ENCODE data around the gene UPK3BL2.
A peak's percentile ranks its signal among the peaks of the same experiment; 100 is the strongest.
"Not testable (repeated sequence)": the region's sequence is repeated elsewhere in the genome, so short reads cannot be mapped to it uniquely, and the experiment has no call there.

The UPK3BL2 gene

GRCh38 chr7:102543596-102543995, at the start of gene UPK3BL2:
Gene UPK3BL2, minus strand, starts transcription at chr7:102543696. Its CDS starts 60 bp downstream, at chr7:102543636.
- not testable (repeated sequence) for H3K4me3 ChIP-seq (ENCODE audit: low read depth, low read length); DNase-seq (ENCODE audit: low read depth)

- not testable (repeated sequence) for DNase-seq (ENCODE audit: low read depth); H3K4me3 ChIP-seq (ENCODE audit: low read depth, low read length)
Observed at GRCh38 chr7:102592477-102593019, 49.1 kb upstream of the UPK3BL2 start.

GRCh38 chr7:102589857-102590256, 46.4 kb upstream of the UPK3BL2 start:
- H3K4me3 ChIP-seq (ENCODE audit: low read depth, low read length); DNase-seq (ENCODE audit: low read depth): not testable (repeated sequence)

- not testable (repeated sequence) for H3K4me3 ChIP-seq (ENCODE audit: low read depth, low read length)
Observed at GRCh38 chr7:102583495-102583894, 40.0 kb upstream of the UPK3BL2 start.

GRCh38 chr7:102581722-102582121, 38.2 kb upstream of the UPK3BL2 start:
- H3K4me3 ChIP-seq (ENCODE audit: low read depth, low read length); DNase-seq (ENCODE audit: low read depth): not testable (repeated sequence)

More at GRCh38 chr7:102583495-102583894, 40.0 kb upstream of the UPK3BL2 start:
- DNase-seq (ENCODE audit: low read depth), result not testable (repeated sequence)

- H3K4me3 ChIP-seq (ENCODE audit: low read depth, low read length); DNase-seq (ENCODE audit: low read depth): not testable (repeated sequence)
Observed at GRCh38 chr7:102578486-102578885, 35.0 kb upstream of the UPK3BL2 start.

- not testable (repeated sequence) for DNase-seq (ENCODE audit: low read depth); H3K4me3 ChIP-seq (ENCODE audit: low read depth, low read length)
Observed at GRCh38 chr7:102577315-102578240, 34.1 kb upstream of the UPK3BL2 start.

GRCh38 chr7:102576363-102576762, 32.9 kb upstream of the UPK3BL2 start:
- not testable (repeated sequence) for H3K4me3 ChIP-seq (ENCODE audit: low read depth, low read length); DNase-seq (ENCODE audit: low read depth)

GRCh38 chr7:102574607-102575006, 31.1 kb upstream of the UPK3BL2 start:
- DNase-seq (ENCODE audit: low read depth); H3K4me3 ChIP-seq (ENCODE audit: low read depth, low read length): not testable (repeated sequence)

- peak; percentile 66 for DNase-seq (ENCODE audit: low read depth)
- TF ChIP-seq CTCF (IDR thresholded peaks at IDR 0.05; ENCODE audit: control insufficient read depth, extremely low read depth, insufficient read depth), result peak; percentile 73
- peak within 1 kb of the TSS; percentile 62 for H3K4me3 ChIP-seq (ENCODE audit: low read depth, low read length)
Observed at GRCh38 chr7:102572261-102573239, 29.1 kb upstream of the UPK3BL2 start, which contains the start of gene POLR2J3. Gene POLR2J3, minus strand, starts transcription at chr7:102572583. Its CDS starts 62 bp downstream, at chr7:102572521.

GRCh38 chr7:102568620-102569019, 25.1 kb upstream of the UPK3BL2 start:
- not testable (repeated sequence) for DNase-seq (ENCODE audit: low read depth); H3K4me3 ChIP-seq (ENCODE audit: low read depth, low read length)

GRCh38 chr7:102550808-102551422, 7.4 kb upstream of the UPK3BL2 start, which contains the start of gene SPDYE2:
Gene SPDYE2, plus strand, starts transcription at chr7:102551226. Its CDS starts 2,030 bp downstream, at chr7:102553256.
- DNase-seq (ENCODE audit: low read depth); H3K4me3 ChIP-seq (ENCODE audit: low read depth, low read length): not testable (repeated sequence)

GRCh38 chr7:102546353-102546752, 2.9 kb upstream of the UPK3BL2 start:
- not testable (repeated sequence) for DNase-seq (ENCODE audit: low read depth); H3K4me3 ChIP-seq (ENCODE audit: low read depth, low read length)

- DNase-seq (ENCODE audit: low read depth), result not testable (repeated sequence)
Observed at GRCh38 chr7:102545288-102545687, 1.8 kb upstream of the UPK3BL2 start.

GRCh38 chr7:102544372-102544771, 876 bp upstream of the UPK3BL2 start:
- DNase-seq (ENCODE audit: low read depth); H3K4me3 ChIP-seq (ENCODE audit: low read depth, low read length): not testable (repeated sequence)

More at GRCh38 chr7:102545288-102545687, 1.8 kb upstream of the UPK3BL2 start:
- H3K4me3 ChIP-seq (ENCODE audit: low read depth, low read length), result not testable (repeated sequence)

GRCh38 chr7:102542771-102543170, 725 bp downstream of the UPK3BL2 start:
- not testable (repeated sequence) for DNase-seq (ENCODE audit: low read depth); H3K4me3 ChIP-seq (ENCODE audit: low read depth, low read length)

- not testable (repeated sequence) for H3K4me3 ChIP-seq (ENCODE audit: low read depth, low read length)
Observed at GRCh38 chr7:102542083-102542482, 1.4 kb downstream of the UPK3BL2 start.

More at GRCh38 chr7:102542083-102542482, 1.4 kb downstream of the UPK3BL2 start:
- not testable (repeated sequence) for DNase-seq (ENCODE audit: low read depth)

Measured in LNCaP clone FGC (cell line).